ENCODE results near the gene SRM.

DNA sequence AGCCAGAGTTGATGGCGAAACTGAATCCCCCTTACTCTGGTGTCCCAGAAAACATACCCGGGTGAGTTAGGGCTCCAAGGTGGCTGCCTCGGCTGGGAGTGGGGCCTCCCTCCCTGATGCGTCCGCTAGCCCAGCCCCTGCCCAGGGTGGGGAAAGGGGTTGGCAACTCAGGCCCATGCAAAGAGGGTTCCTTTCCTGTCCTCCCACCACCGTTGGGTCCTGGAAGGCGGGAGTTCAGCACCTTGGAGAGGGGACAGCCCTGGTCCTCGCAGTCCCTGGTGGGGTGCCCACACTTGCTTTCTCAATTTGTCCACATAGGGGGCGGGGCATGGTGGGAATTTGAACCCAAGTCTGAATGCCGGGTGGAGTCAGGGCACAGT lies 6.1 kb downstream of the SRM start:
- no peak for TF ChIP-seq EP300 (conservative IDR thresholded peaks at IDR 0.05; ENCODE audit: poor library complexity, severe bottlenecking)
- TF ChIP-seq, protein P1, sequence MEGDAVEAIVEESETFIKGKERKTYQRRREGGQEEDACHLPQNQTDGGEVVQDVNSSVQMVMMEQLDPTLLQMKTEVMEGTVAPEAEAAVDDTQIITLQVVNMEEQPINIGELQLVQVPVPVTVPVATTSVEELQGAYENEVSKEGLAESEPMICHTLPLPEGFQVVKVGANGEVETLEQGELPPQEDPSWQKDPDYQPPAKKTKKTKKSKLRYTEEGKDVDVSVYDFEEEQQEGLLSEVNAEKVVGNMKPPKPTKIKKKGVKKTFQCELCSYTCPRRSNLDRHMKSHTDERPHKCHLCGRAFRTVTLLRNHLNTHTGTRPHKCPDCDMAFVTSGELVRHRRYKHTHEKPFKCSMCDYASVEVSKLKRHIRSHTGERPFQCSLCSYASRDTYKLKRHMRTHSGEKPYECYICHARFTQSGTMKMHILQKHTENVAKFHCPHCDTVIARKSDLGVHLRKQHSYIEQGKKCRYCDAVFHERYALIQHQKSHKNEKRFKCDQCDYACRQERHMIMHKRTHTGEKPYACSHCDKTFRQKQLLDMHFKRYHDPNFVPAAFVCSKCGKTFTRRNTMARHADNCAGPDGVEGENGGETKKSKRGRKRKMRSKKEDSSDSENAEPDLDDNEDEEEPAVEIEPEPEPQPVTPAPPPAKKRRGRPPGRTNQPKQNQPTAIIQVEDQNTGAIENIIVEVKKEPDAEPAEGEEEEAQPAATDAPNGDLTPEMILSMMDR (IDR thresholded peaks at IDR 0.05; ENCODE audit: poor library complexity, severe bottlenecking) = no peak
- no peak for TF ChIP-seq POLR2AphosphoS5 (IDR thresholded peaks at IDR 0.05)
- no peak for TF ChIP-seq TAF1 (IDR thresholded peaks at IDR 0.05; ENCODE audit: low read depth)
- TF ChIP-seq EZH2 (IDR thresholded peaks at IDR 0.05; ENCODE audit: borderline replicate concordance, insufficient read depth, low read length, poor library complexity, severe bottlenecking) = no peak
- no peak for TF ChIP-seq RAD21 (conservative IDR thresholded peaks at IDR 0.05)

Measured in neural cell (in vitro differentiated cells).